Omental fat pad (tissue), 4 donors: ENCODE measurements around the gene RYR2. TPM values are rescaled to one million over a fixed set of nuclear protein-coding genes. Genes with fewer than 3 reads are reported as not detected.

Source experiments
- ATAC-seq: fragments of 150-250 bp; one replicate; pipeline ENCODE4 v1.9.1; 2016; ENCODE audit warnings: mild to moderate bottlenecking, moderate library complexity; ENCODE audit not compliant: low FRiP score
- DNase-seq: peaks from one replicate; pipeline ENCODE4 v3.0.0-alpha.2; 2019; ENCODE audit warnings: low spot score
- total RNA-seq, 4 donors: library from RNA; depleted of rRNA; stranded (reverse); fragments of >200 nt; gene quantifications; one replicate each; pipeline ENCODE4 v1.1.0, GENCODE V29; 2016
- TF ChIP-seq, protein P1 (sequence below), 3 donors: fragments of 450-650 bp; IDR thresholded peaks; one replicate each; pipeline ENCODE4 v1.5.1; 2016 to 2017; ENCODE audit warnings: antibody characterized with exemption in 3 of 3, mild to moderate bottlenecking in 3 of 3, moderate library complexity in 2 of 3

Gene RYR2
- total RNA-seq, 4 donors from 2014 or later, result 0.19 to 2.4 (median 1.2) TPM

- TF ChIP-seq, protein P1, sequence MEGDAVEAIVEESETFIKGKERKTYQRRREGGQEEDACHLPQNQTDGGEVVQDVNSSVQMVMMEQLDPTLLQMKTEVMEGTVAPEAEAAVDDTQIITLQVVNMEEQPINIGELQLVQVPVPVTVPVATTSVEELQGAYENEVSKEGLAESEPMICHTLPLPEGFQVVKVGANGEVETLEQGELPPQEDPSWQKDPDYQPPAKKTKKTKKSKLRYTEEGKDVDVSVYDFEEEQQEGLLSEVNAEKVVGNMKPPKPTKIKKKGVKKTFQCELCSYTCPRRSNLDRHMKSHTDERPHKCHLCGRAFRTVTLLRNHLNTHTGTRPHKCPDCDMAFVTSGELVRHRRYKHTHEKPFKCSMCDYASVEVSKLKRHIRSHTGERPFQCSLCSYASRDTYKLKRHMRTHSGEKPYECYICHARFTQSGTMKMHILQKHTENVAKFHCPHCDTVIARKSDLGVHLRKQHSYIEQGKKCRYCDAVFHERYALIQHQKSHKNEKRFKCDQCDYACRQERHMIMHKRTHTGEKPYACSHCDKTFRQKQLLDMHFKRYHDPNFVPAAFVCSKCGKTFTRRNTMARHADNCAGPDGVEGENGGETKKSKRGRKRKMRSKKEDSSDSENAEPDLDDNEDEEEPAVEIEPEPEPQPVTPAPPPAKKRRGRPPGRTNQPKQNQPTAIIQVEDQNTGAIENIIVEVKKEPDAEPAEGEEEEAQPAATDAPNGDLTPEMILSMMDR (IDR thresholded peaks at IDR 0.05), result no peak
- DNase-seq (no peak), ATAC-seq (no peak)
Observed at GRCh38 chr1:237386362-237387143, 344.6 kb downstream of the RYR2 start.

DNA sequence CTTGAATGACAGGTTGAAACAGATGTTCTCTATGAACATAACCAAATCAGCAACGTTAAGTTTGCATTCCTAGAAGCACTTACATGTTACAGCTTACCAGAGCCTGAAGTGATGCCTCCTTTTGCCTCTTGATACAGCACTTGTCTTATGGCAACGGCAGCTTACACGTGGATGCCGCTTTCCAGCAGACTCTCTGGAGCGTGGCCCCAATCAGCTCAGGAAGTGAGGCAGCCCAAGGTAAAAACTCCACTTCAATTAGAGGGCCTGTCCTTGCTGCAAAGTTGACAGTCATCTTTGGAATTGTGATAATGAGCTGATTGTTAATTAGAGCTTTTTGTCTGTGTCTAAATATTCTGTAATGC, 345.1 kb downstream of the RYR2 start:
- DNase-seq (no peak), ATAC-seq (no peak)
- TF ChIP-seq, protein P1 (IDR thresholded peaks at IDR 0.05), result no peak

DNA sequence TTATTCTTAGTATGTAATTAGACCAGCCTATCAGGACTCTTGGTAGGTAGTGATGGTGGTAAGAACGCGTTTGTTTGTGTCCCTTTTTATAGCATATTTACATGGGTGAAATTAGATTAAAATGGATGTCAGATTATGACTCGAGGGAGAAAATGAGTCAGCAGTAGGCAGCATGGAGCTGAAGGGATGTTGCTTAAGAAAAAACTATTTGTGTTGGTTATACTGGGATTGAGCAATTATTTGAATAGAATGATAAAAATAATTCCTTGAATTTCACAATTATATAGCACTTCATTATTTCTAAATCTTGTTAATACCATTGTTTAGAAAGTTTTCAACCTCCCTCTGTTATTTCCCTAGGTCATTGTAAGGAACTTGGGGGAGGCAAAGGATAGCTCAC, 348.8 kb downstream of the RYR2 start:
- TF ChIP-seq, protein P1 (IDR thresholded peaks at IDR 0.05), result no peak
- DNase-seq, result no peak
- peak; percentile 77 for ATAC-seq

DNA sequence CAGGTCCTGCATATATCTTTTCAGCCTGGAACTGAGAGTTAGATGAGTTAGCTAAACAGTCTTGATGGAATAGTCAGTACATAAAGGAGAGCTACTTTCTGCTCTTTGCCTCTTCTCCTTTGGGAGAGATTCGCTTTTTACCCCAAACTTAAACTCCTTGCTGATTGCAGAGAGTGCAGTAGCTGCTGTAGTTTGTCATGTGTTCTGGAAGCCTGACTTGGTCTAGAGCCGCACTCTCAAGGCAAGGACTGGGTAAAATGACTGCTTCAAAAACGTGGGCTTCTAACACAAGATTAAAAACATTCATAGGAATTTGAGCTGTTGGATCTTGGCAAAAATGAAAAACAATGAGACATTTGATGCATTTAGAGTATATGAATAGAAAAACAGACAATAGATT, 351.6 kb downstream of the RYR2 start:
- TF ChIP-seq, protein P1 (IDR thresholded peaks at IDR 0.05), result no peak
- DNase-seq, result no peak
- ATAC-seq, result no peak

DNA sequence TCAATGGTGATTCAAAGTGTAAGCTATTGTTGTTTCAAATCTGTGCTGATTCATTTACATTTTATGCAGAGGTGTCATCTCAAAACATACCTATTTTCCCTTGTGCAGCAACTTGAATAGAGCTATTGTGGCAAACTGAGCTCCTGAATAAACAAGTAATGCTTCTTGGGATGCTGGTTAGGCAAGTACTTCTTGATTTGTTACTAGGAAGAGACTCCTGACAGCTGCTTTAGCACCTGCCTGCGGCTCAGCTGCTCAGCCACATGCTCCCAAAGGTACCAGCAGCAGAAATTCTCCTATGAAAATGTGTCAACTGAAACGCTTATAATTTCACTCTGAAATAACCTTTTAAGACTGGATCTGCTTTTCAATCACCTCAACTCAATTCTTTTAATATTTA, 352.3 kb downstream of the RYR2 start:
- TF ChIP-seq, protein P1 (IDR thresholded peaks at IDR 0.05), result no peak
- DNase-seq, result no peak
- ATAC-seq, result no peak

GRCh38 chr1:237396426-237396825, 354.4 kb downstream of the RYR2 start:
- DNase-seq, result no peak
- no peak for ATAC-seq
- TF ChIP-seq, protein P1 (IDR thresholded peaks at IDR 0.05), result no peak

DNA sequence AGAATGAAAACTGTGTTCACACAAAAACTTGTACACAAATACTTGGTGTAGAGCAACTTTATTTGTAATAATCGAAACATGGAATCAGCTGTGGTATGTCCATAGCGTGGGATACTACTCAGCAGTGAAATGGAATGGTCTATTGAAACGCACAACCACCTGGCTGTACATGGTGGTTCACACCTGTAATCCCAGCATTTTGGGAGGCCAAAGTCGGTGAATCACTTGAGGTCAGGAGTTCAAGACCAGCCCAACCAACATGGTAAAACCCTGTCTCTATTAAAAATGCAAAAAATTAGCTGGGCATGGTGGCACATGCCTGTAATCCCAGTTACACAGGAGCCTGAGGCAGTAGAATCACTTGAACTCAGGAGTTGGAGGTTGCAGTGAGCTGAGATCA, 356.8 kb downstream of the RYR2 start:
- ATAC-seq (no peak), DNase-seq (no peak)
- TF ChIP-seq, protein P1 (IDR thresholded peaks at IDR 0.05), result no peak
